T-helper 22 cell (primary cell): ENCODE data around the gene SLC25A43.
"Not testable (repeated sequence)": the region's sequence is repeated elsewhere in the genome, so short reads cannot be mapped to it uniquely, and the experiment has no call there.

ENCODE experiments used
- DNase-seq: peaks from one replicate; pipeline ENCODE4 v3.0.0-alpha.2; 2020; ENCODE audit warnings: low read depth

SLC25A43 gene

DNA sequence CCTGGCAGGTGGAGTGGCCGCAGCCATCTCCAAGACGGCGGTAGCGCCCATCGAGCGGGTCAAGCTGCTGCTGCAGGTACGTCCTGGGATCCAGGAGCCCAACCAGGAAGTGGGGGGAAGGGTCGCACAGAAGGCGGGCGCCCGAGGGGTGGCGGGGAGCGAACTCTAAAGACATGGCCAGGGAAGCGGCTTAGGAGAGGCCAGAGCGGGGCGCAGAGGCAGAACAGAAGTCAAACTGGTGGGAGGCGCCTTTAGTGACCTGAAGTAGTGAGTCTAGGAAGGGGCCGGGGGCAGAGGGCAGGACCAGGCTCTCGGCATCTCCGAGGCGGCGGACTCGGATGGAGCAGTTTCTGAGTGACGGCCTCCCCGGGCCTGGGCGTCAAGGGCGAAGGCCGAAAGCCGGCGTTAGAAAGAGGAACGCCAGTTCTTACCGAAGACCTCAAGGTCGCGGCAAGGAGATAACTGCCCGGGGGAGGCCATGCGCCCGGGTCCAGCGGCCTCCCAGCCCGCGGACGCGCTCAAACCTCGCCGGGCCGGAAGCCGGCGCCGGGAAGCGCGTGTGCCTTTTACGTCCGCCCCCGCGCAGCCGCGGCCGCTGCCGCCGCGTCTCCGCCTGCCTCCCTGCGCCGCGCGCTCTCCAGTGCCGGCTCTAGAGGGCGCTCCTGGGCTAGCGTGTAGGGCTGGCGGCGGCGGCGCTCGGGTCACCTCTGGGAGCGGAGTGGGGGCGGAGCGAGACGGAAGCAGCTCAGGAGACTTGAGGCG, 69.6 kb downstream of the SLC25A43 start:
- peak; percentile 73 for DNase-seq

DNA sequence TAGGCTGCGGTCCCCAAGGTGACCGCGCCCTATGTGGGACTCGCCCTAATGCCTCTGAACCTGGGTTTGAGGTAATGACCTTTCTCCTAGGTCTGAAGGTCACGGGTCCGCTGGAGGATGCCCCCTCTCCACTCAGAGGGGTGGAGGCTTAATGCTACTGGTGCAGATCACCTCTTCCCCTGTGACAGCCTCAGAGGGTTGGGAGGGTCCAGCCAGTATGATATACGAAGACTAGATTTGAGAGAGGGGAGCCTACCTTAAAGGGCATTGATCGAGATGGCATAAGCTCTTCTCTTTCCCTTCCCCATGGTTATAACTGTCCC, 70.1 kb downstream of the SLC25A43 start:
- no peak for DNase-seq

DNA sequence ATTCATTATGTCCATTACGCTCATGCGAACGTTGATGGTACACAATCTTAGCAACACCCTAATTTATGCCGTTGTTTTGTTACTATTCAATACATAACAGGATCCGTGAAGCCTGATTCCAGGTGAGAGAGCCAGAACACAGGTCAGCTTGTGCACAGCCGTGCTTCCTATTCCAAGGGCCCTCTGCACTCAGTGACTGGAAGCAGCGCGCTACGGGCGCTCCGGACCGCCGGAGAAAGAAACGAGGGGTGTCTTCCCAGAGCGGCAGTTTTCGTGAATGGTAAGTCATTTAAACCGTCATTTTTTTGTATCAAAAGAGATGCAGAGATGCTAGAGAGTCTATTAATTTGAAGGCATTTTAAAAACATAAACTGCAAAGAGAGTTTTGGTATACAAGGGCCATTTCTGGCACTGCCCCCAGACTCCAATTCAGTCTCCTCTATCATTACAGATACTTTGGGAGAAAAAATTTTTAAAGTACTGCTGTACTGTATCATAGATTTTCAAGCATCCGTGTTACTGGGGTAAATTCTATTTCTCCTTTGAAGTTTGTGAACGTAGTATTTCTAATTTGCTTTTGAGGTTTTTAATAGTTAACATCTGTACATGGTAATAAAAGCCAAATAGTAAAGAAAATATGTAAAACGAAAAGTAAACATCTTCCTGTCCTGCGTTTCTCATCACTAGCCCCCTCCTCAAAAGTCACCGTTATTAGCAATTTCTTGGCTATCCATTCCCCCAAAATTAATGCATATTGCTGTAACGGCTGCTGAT, 75.7 kb downstream of the SLC25A43 start:
- DNase-seq: no peak

DNA sequence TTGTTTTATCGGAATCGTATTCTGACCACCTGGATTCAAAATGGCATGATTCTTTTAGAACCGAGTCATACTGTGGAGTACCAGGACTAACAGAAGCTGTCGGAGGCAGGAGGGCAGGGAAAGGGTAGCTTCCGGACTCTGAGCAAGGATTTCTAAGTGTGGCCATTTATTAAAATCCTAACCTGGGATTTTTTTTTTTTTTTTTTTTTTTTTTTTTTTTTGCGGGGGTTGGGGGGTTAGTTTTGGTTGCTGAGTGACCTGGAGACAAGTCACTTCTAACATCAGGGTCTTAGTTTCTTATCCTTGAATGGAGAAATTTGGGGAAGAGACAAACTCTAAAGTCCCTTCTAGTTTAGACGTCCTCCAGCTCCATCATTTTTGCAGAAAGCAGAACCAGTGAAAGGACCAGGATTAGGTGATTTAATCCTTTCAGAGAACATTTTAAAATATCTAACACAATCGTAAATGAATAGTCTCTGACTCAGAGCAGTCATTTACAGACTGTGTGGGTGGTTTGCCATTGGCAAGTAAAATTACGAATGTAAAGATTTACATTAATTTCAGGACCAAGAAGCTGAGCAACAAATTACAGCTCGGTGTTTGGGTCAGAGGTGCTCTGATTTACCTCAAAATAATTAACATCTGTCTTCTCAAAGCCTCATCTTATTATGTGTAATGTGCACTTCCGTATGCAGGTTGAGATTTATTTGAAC, 76.4 kb downstream of the SLC25A43 start:
- no peak for DNase-seq

- no peak for DNase-seq
These were observed 78.7 kb downstream of the SLC25A43 start for GRCh38 chrX:119477812-119478232.

- no peak for DNase-seq
These were observed 79.4 kb downstream of the SLC25A43 start for GRCh38 chrX:119478504-119478903.

DNA sequence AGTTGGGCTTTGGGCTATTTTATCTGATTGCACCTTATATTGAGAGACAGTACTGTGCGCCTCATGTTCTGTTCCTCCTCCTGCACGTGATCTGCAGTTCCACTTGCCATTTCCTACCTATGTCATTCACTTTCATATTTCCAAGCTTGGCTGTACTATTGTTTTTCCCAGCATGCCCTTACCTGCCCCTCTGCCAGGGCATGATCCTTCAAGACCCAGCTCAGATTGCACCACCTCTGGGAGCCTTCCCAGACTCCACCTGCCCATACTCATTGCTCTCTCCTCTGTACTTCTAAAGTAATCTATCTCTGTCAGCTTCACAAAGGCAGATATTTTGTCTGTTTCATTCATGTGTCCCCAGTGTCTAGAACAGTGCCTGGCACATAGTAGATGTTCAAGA, 80.7 kb downstream of the SLC25A43 start:
- no peak for DNase-seq

- DNase-seq: no peak
These were observed 82.2 kb downstream of the SLC25A43 start for GRCh38 chrX:119481323-119481801.

DNA sequence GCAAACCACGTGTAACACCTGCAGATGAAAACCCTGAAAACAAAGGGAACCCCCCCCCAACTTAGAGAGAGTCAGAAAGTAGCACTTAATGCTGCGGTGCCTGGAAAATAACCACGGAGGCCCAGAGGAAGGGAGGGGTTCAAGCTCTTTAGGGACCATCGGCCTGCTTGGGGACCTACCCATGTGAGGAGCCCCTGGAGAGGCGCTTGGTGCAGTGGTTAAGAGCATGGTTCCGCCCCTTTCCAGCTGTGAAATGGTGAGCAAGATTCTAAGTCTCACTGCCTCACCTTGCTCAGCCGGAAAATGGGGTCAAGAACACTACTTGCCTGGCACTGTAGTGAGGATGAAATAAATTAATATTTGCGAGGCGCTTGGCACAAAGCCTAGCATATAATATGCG, 82.9 kb downstream of the SLC25A43 start:
- DNase-seq: no peak

GRCh38 chrX:119482481-119483480, 83.6 kb downstream of the SLC25A43 start:
- peak; percentile 14 for DNase-seq

DNA sequence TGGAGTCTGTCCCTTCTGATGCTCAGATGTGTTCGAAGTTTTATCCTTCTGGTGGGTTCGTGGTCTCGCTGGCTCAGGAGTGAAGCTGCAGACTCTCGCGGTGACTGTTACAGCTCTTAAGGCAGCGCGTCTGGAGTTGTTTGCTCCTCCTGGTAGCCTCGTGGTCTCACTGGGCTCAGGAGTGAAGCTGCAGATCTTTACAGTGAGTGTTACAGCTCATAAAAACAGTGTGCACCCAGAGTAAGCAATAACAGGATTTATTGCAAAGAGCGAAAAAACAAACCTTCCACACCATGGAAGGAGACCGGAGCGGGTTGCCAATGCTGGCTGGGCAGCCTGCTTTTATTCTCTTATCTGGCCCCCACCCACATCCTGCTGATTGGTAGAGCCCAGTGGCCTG, 87.6 kb downstream of the SLC25A43 start:
- no peak for DNase-seq

DNA sequence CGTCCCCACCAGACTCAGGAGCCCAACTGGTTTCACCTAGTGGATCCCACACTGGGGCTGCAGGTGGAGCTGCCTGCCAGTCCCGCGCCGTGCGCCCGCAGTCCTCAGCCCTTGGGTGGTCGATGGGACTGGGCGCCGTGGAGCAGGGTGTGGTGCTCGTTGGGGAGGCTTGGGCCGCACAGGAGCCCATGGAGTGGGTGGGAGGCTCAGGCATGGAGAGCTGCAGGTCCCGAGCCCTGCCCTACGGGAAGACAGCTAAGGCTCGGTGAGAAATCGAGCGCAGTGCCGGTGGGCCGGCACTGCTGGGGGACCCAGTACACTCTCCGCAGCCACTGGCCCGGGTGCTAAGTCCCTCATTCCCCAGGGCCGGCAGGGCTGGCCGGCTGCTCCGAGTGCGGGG, 88.6 kb downstream of the SLC25A43 start:
- not testable (repeated sequence) for DNase-seq

- DNase-seq: no peak
These were observed 89.6 kb downstream of the SLC25A43 start for GRCh38 chrX:119488749-119489148.

DNA sequence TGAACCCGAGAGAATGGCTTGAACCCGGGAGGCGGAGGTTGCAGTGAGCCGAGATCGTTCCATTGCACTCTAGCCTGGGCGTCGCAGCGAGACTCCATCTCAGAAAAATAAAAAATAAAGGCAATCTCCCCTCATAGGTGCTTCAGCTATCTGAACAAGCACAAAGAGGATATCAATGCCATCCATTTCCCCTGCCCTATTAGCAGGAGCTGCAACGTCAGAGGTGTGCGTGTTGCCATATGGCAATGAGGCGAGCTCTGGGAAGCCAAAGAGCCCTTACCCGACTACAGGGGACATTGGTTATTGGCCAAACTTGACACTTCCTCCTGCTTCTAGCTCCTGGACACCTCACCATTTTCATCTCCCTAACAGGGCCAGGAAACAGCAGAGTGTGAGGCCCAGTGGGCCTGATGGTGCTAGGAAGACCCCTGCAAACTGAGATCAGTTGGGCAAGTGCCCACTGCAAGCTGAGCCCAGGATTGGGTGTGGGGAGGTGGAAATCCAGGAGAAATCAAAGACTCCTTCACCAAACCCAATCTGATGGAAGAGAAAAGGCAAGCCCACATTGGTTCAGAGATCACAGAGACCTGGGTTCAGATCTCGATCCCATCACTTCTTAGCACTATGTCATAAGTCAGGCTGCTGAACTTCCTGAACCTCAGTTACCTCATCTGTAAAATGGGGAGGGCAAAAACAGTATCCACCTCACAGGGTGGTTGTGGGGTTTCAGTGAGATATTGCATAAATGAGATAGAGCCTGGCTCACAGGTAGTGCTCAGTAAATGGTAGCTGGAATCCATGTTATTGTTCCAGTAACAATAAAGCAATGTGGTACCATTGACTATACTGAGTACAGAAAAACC, 90.3 kb downstream of the SLC25A43 start:
- DNase-seq: no peak

- no peak for DNase-seq
These were observed 93.3 kb downstream of the SLC25A43 start for GRCh38 chrX:119492463-119492862.

DNA sequence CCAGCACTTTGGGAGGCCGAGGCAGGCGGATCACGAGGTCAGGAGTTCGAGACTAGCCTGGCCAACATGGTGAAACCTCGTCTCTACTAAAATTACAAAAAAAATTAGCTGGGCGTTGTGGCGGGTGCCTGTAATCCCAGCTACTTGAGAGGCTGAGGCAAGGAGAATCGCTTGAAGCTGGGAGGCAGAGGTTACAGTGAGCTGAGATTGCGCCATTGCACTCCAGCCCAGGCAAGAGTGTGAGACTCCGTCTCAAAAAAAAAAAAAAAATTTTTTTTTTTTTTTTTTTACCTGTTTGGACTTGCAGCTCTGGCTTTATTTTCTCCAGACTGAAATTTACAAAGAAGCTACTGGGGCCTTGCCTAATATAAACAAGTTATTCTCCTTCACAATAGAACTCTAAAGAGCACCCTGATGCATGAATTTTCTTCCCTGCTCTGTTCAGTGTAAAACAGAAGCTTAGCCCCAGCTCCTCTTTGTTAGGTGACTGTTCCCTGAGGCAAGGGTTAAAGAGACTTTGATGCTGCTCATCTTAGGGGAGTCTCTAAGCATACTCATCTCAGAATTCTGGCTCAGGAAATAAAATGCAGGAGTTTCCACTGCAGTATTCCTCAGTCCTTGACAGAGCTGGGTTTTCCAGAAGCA, 94.8 kb downstream of the SLC25A43 start:
- not testable (repeated sequence) for DNase-seq

GRCh38 chrX:119495734-119496726, 96.9 kb downstream of the SLC25A43 start:
- DNase-seq: no peak

GRCh38 chrX:119497185-119497584, 98.0 kb downstream of the SLC25A43 start:
- no peak for DNase-seq
